EL (cell line): ENCODE measurements around the gene SLC25A20.
"Not testable (repeated sequence)": the region's sequence is repeated elsewhere in the genome, so short reads cannot be mapped to it uniquely, and the experiment has no call there.

ENCODE experiments used
- DNase-seq: peaks from one replicate; pipeline ENCODE4 v3.0.0-alpha.2; 2016

The SLC25A20 gene

GRCh38 chr3:48845170-48845569 is 53.5 kb downstream of the SLC25A20 start:
- DNase-seq, result no peak

GRCh38 chr3:48837163-48837562 is 61.5 kb downstream of the SLC25A20 start:
- no peak for DNase-seq

- no peak for DNase-seq
Observed at GRCh38 chr3:48835650-48836366, 62.9 kb downstream of the SLC25A20 start.

GRCh38 chr3:48832684-48833083 is 66.0 kb downstream of the SLC25A20 start:
- no peak for DNase-seq

GRCh38 chr3:48830715-48831114 is 68.0 kb downstream of the SLC25A20 start:
- DNase-seq, result no peak

GRCh38 chr3:48829525-48829924 is 69.2 kb downstream of the SLC25A20 start:
- DNase-seq, result not testable (repeated sequence)

- not testable (repeated sequence) for DNase-seq
Observed at GRCh38 chr3:48827874-48828273, 70.8 kb downstream of the SLC25A20 start.

- DNase-seq, result peak; percentile 85
Observed at GRCh38 chr3:48826451-48826850, 72.2 kb downstream of the SLC25A20 start.

- peak; percentile 34 for DNase-seq
Observed at GRCh38 chr3:48820612-48821324, 77.9 kb downstream of the SLC25A20 start.

- DNase-seq, result no peak
Observed at GRCh38 chr3:48819234-48820221, 79.2 kb downstream of the SLC25A20 start.

- DNase-seq, result no peak
Observed at GRCh38 chr3:48811524-48811923, 87.2 kb downstream of the SLC25A20 start.
